H1 (cell line): ENCODE results near the gene IL32. TPM values are rescaled to one million over a fixed set of nuclear protein-coding genes. Genes with fewer than 3 reads are reported as not detected.

ENCODE experiments used
- CTCF ChIA-PET: fragments of 300-600 bp; sonication (Branson Sonifier 250); formaldehyde crosslinking; loops from one replicate; lab custom pipeline; 2021; ENCODE audit not compliant: partially characterized antibody; lab: Charles Lee
- POLR2A ChIA-PET: fragments of 300-600 bp; sonication (Branson Sonifier 250); formaldehyde crosslinking; loops from one replicate; lab custom pipeline; 2021; ENCODE audit warnings: inconsistent platforms; ENCODE audit not compliant: partially characterized antibody; lab: Charles Lee
- DNase-seq, 2 experiments: peaks; one replicate each; pipeline versions ENCODE4 v3.0.0 to v3.0.0-alpha.2; 2010 to 2022; ENCODE audit warnings: low spot score in 2 of 2, low read depth in 1 of 2, mixed read lengths in 1 of 2
- FAIRE-seq: peaks from 2 replicates; lab custom pipeline; 2011; peaks lifted over from hg19 to GRCh38; lab: Jason Lieb, UNC
- H2AFZ ChIP-seq: 2 replicates; pipeline ENCODE4 v1.8.1; 2012; ENCODE audit warnings: low read length, inconsistent platforms
- H2AK5ac ChIP-seq: 2 replicates; pipeline ENCODE4 v1.6.1; 2013; ENCODE audit warnings: low read depth, low read length
- H2BK120ac ChIP-seq: replicated peaks from 2 replicates; pipeline ENCODE3; 2013; ENCODE audit warnings: low read depth, low read length, inconsistent platforms
- H2BK12ac ChIP-seq: 2 replicates; pipeline ENCODE4 v1.6.1; 2013; ENCODE audit warnings: low read depth, low read length
- H2BK15ac ChIP-seq: 2 replicates; pipeline ENCODE4 v1.6.1; 2013; ENCODE audit warnings: low read length
- H2BK20ac ChIP-seq: 2 replicates; pipeline ENCODE4 v1.6.1; 2013; ENCODE audit warnings: low read length
- H2BK5ac ChIP-seq: 2 replicates; pipeline ENCODE4 v1.6.1; 2013; ENCODE audit warnings: low read depth, low read length
- H3K14ac ChIP-seq: 2 replicates; pipeline ENCODE4 v1.6.1; 2013; ENCODE audit warnings: inconsistent platforms; ENCODE audit not compliant: insufficient read length
- H3K18ac ChIP-seq: 2 replicates; pipeline ENCODE4 v1.6.1; 2013; ENCODE audit warnings: low read length; ENCODE audit errors: extremely low read depth
- H3K23ac ChIP-seq: 2 replicates; pipeline ENCODE4 v1.6.1; 2013; ENCODE audit warnings: inconsistent platforms; ENCODE audit not compliant: insufficient read length
- H3K23me2 ChIP-seq: 2 replicates; pipeline ENCODE4 v1.6.1; 2013; ENCODE audit warnings: low read depth, low read length
- H3K27ac ChIP-seq: 2 replicates; pipeline ENCODE4 v1.6.1; 2011; ENCODE audit warnings: low read depth, low read length, inconsistent platforms
- H3K27me3 ChIP-seq, 4 experiments: replicated peaks in 1 of 4; 1 replicate in 1 of 4; 2 replicates in 3 of 4; pipeline versions ENCODE4 v1.6.1 to v1.8.1; 2011 to 2013; ENCODE audit warnings: low read length in 3 of 4, mild to moderate bottlenecking in 3 of 4, inconsistent platforms in 2 of 4, mixed read lengths in 2 of 4, moderate library complexity in 1 of 4; ENCODE audit not compliant: control insufficient read depth in 3 of 4, insufficient read depth in 3 of 4; ENCODE audit errors: extremely low read depth in 1 of 4
- H3K36me3 ChIP-seq, 4 experiments: 2 replicates each; pipeline versions ENCODE4 v1.6.1 to v1.8.1; 2011 to 2013; ENCODE audit warnings: mild to moderate bottlenecking in 4 of 4, low read length in 3 of 4, moderate library complexity in 2 of 4, control low read depth in 1 of 4, inconsistent platforms in 1 of 4; ENCODE audit not compliant: insufficient read depth in 4 of 4, control insufficient read depth in 2 of 4
- H3K4ac ChIP-seq: replicated peaks from 2 replicates; pipeline ENCODE3; 2013; ENCODE audit warnings: low read length, low read depth, mixed read lengths, inconsistent platforms; ENCODE audit not compliant: insufficient read length
- H3K4me1 ChIP-seq, 4 experiments: replicated peaks in 1 of 4; 1 replicate in 1 of 4; 2 replicates in 3 of 4; pipeline versions ENCODE4 v1.6.1 to v1.8.1; 2011 to 2013; ENCODE audit warnings: low read length in 3 of 4, inconsistent platforms in 2 of 4, mixed read lengths in 1 of 4; ENCODE audit not compliant: insufficient read depth in 4 of 4, control insufficient read depth in 3 of 4
- H3K4me2 ChIP-seq, 2 experiments: 2 replicates each; pipeline versions ENCODE4 v1.6.1 to v1.8.1; 2011 to 2013; ENCODE audit warnings: low read depth in 2 of 2, low read length in 2 of 2, control low read depth in 1 of 2, inconsistent platforms in 1 of 2, mild to moderate bottlenecking in 1 of 2; ENCODE audit not compliant: insufficient read depth in 1 of 2
- H3K4me3 ChIP-seq, 4 experiments: fragments of 200-600, 300-600 bp in 1 of 4; sonication (generic), shearing (Covaris generic), sonication (Bioruptor Twin) in 1 of 4; 2 replicates each; pipeline versions ENCODE4 v1.5.1 to v1.8.1; 2011 to 2016; ENCODE audit warnings: low read length in 4 of 4, low read depth in 3 of 4, control low read depth in 2 of 4, inconsistent platforms in 2 of 4, mild to moderate bottlenecking in 2 of 4, mixed read lengths in 1 of 4, moderate library complexity in 1 of 4; ENCODE audit not compliant: insufficient read depth in 2 of 4; ENCODE audit errors: extremely low read depth in 1 of 4
- H3K56ac ChIP-seq: replicated peaks from 2 replicates; pipeline ENCODE3; 2013; ENCODE audit warnings: low read depth, mild to moderate bottlenecking, mixed read lengths, low read length, inconsistent platforms; ENCODE audit not compliant: insufficient read length
- H3K79me1 ChIP-seq: 2 replicates; pipeline ENCODE4 v1.6.1; 2013; ENCODE audit warnings: low read depth, low read length, control low read depth
- H3K79me2 ChIP-seq, 2 experiments: 2 replicates each; pipeline versions ENCODE4 v1.6.1 to v1.8.1; 2012 to 2013; ENCODE audit warnings: low read length in 2 of 2, mild to moderate bottlenecking in 2 of 2, inconsistent platforms in 1 of 2; ENCODE audit not compliant: insufficient read depth in 2 of 2, control insufficient read depth in 1 of 2
- H3K9ac ChIP-seq, 4 experiments: replicated peaks in 1 of 4; 1 replicate in 1 of 4; 2 replicates in 3 of 4; pipeline versions ENCODE4 v1.6.1 to v1.8.1; 2011 to 2013; ENCODE audit warnings: low read depth in 3 of 4, low read length in 3 of 4, control low read depth in 2 of 4, mild to moderate bottlenecking in 2 of 4, moderate library complexity in 2 of 4, inconsistent platforms in 1 of 4; ENCODE audit errors: extremely low read depth in 1 of 4
- H3K9me3 ChIP-seq, 2 experiments: 2 replicates each; pipeline versions ENCODE4 v1.6.1 to v1.8.1; 2012 to 2013; ENCODE audit warnings: mild to moderate bottlenecking in 2 of 2, moderate library complexity in 2 of 2, control low read depth in 1 of 2, inconsistent platforms in 1 of 2, low read depth in 1 of 2, low read length in 1 of 2, mixed read lengths in 1 of 2; ENCODE audit not compliant: insufficient read depth in 2 of 2
- H4K20me1 ChIP-seq, 2 experiments: replicated peaks in 1 of 2; 2 replicates each; pipeline versions ENCODE3 to v1.8.1; 2011 to 2013; ENCODE audit warnings: inconsistent platforms in 2 of 2, low read length in 2 of 2, mild to moderate bottlenecking in 1 of 2; ENCODE audit not compliant: insufficient read depth in 2 of 2, control insufficient read depth in 1 of 2
- H4K5ac ChIP-seq: 2 replicates; pipeline ENCODE4 v1.6.1; 2013; ENCODE audit warnings: low read length, low read depth, mixed read lengths, inconsistent platforms; ENCODE audit not compliant: insufficient read length
- H4K8ac ChIP-seq: 2 replicates; pipeline ENCODE4 v1.8.0; 2013; ENCODE audit warnings: mild to moderate bottlenecking, moderate library complexity, low read length, inconsistent platforms; ENCODE audit not compliant: insufficient read depth; ENCODE audit errors: extremely low read depth
- H4K91ac ChIP-seq: replicated peaks from 2 replicates; pipeline ENCODE3; 2013; ENCODE audit warnings: low read length, mixed read lengths, inconsistent platforms; ENCODE audit not compliant: insufficient read length
- CTCF ChIP-seq, 3 experiments: IDR thresholded peaks; 1 replicate in 2 of 3; 2 replicates in 1 of 3; pipeline versions ENCODE4 v1.5.1 to v1.6.1; 2011; ENCODE audit warnings: low read length in 3 of 3, mild to moderate bottlenecking in 3 of 3, inconsistent platforms in 2 of 3, low read depth in 1 of 3, moderate library complexity in 1 of 3; ENCODE audit not compliant: insufficient read depth in 1 of 3; ENCODE audit errors: control extremely low read depth in 1 of 3
- EZH2 ChIP-seq: fragments of 200-600 bp; sonication (generic); IDR thresholded peaks from 2 replicates; pipeline ENCODE4 v1.7.1; 2012; ENCODE audit warnings: low read depth, mild to moderate bottlenecking, moderate library complexity, low read length, inconsistent platforms; ENCODE audit not compliant: severe bottlenecking
- NRF1 ChIP-seq: IDR thresholded peaks from 2 replicates; pipeline ENCODE4 v1.6.1; 2011; ENCODE audit warnings: mild to moderate bottlenecking, low read depth, low read length, improper control_type of control experiment
- RBBP5 ChIP-seq: IDR thresholded peaks from 2 replicates; pipeline ENCODE4 v1.7.1; 2012; ENCODE audit warnings: low read depth, mild to moderate bottlenecking, inconsistent platforms, low read length, moderate library complexity, borderline replicate concordance
- SP1 ChIP-seq: IDR thresholded peaks from 2 replicates; pipeline ENCODE4 v1.6.1; 2011; ENCODE audit warnings: low read depth, low read length
- YY1 ChIP-seq: IDR thresholded peaks from 2 replicates; pipeline ENCODE4 v1.6.1; 2011; ENCODE audit warnings: low read depth, mild to moderate bottlenecking, low read length
- WGBS, 2 experiments: shearing (Covaris generic) in 1 of 2; methylation state at CpG; one replicate each; pipeline versions ENCODE4 v1.1.6 to v1.1.7; 2013 to 2015; ENCODE audit warnings: low lambda C conversion rate in 2 of 2, mixed read lengths in 2 of 2, inconsistent platforms in 1 of 2, low coverage in 1 of 2, missing lambda C conversion rate in 1 of 2; ENCODE audit not compliant: insufficient replicate concordance in 2 of 2, insufficient coverage in 1 of 2, insufficient read length in 1 of 2; ENCODE audit errors: extremely low coverage in 1 of 2, missing lambda C conversion rate in 1 of 2; 5-methylcytosine and 5-hydroxymethylcytosine counted together
- long read RNA-seq, 2 experiments: library from RNA in 1 of 2; library from capped mRNA in 1 of 2; stranded (forward); transcript quantifications; one replicate each; pipeline ENCODE4 v2.0.0, GENCODE V29; 2021; ENCODE audit warnings: inconsistent platforms in 1 of 2
- polyA minus RNA-seq, 3 experiments: library from RNA; depleted of rRNA, polyadenylated mRNA; stranded (reverse); fragments of >200 nt; gene quantifications; 1 replicate in 2 of 3; 2 replicates in 1 of 3; pipeline ENCODE4 v1.2.3, GENCODE V29; 2011
- polyA plus RNA-seq, 7 experiments: library from polyadenylated mRNA; depleted of rRNA in 3 of 7; stranded (reverse) in 5 of 7; unstranded in 2 of 7; fragments of >200 nt in 5 of 7; fragments of 200-250 nt in 2 of 7; gene quantifications; 1 replicate in 5 of 7; 2 replicates in 1 of 7; 4 replicates in 1 of 7; pipeline versions ENCODE4 v1.2.1 to v1.2.3, GENCODE V29; 2011 to 2013; ENCODE audit warnings: missing spikeins in 2 of 7, mixed read lengths in 2 of 7
- total RNA-seq: library from RNA; stranded (reverse); fragmentation: NEBNext Ultra II Directional; extraction: Animal tissue kit (Norgen Biotek cat#: 25700); gene quantifications from 2 replicates; pipeline ENCODE4 v1.2.1, GENCODE V29; 2021

IL32 gene
- total RNA-seq (2.0 and 2.7 TPM in 2 replicates), polyA plus RNA-seq (2011; rRNA removed) (4.3 and 5.0 TPM in 2 replicates), polyA minus RNA-seq (2011; rRNA and poly(A)+ RNA removed) (0.68 and 1.4 TPM in 2 replicates)
- 2.4 TPM for polyA plus RNA-seq (2011; cell fraction: cytosol; rRNA removed)
- 4.7 TPM for polyA plus RNA-seq (2011; cell fraction: nucleus; rRNA removed)
- polyA plus RNA-seq (2012, experiment 1 of 2): 2.9 to 4.2 TPM (median 4.0 TPM) in 4 replicates
- polyA plus RNA-seq (2012, experiment 2 of 2): 4.1 TPM
- polyA plus RNA-seq (2013, experiment 1 of 2): 2.1 TPM
- 2.3 TPM for polyA plus RNA-seq (2013, experiment 2 of 2)
- polyA minus RNA-seq (2011; cell fraction: cytosol; rRNA and poly(A)+ RNA removed): 2.8 TPM
- polyA minus RNA-seq (2011; cell fraction: nucleus; rRNA and poly(A)+ RNA removed): 4.4 TPM
- long read RNA-seq, experiment 1: 0 reads
- long read RNA-seq, experiment 2: 0 reads

GRCh38 chr16:3065069-3065741 lies at the start of gene IL32:
Gene IL32 (plus strand): TSS chr16:3065640. CDS start chr16:3065812, 172 bp downstream.
- H3K79me2 ChIP-seq: no peaks in the 10 kb centered on the region
- H3K4me2 ChIP-seq: no peak within 1 kb of the TSS
- DNase-seq (no peak), FAIRE-seq (no peak)
- H3K14ac ChIP-seq: no peak within 1 kb of the TSS
- ChIA-PET POLR2A (interaction anchor here (0.6 to 12.7 kb wide), 11 partner anchors 10 to 61 kb away, joined by 3 to 140 read pairs (median 3); partner anchors contain the start of genes CLDN9 and ZSCAN10), CTCF (interaction anchor here (0.6 to 8.3 kb wide), 10 partner anchors 11 to 64 kb away, joined by 3 to 76 read pairs (median 4); no protein-coding TSS in a partner anchor)
- no peaks in the 10 kb centered on the region for H3K9me3 ChIP-seq
- no peak within 1 kb of the TSS for H2BK120ac ChIP-seq
- no peaks in the 10 kb centered on the region for H3K36me3 ChIP-seq
- H3K23me2 ChIP-seq: no peaks in the 10 kb centered on the region
- no peaks in the 10 kb centered on the region for H3K79me1 ChIP-seq
- whole genome bisulfite sequencing, 2 experiments: 88% methylated on average over 13 of the region's 13 CpGs; no CpG with 5 or more reads in 1 of the 2 experiments
- H4K5ac ChIP-seq: no peak within 1 kb of the TSS
- H3K4ac ChIP-seq: no peak within 1 kb of the TSS
- H3K23ac ChIP-seq: no peak within 1 kb of the TSS
- no peak within 1 kb of the TSS; the same call in none of the 2 replicates for H4K8ac ChIP-seq
- H2AFZ ChIP-seq: no peak within 1 kb of the TSS
- H4K91ac ChIP-seq: no peak within 1 kb of the TSS
- 0 out of 2 replicates have a peak within 1 kb of the TSS, but pooled peaks have one; percentile 32 for H2BK20ac ChIP-seq
- 0 out of 2 replicates have a peak within 1 kb of the TSS, but pooled peaks have one; percentile 67 for H2BK15ac ChIP-seq
- H3K9ac ChIP-seq: no peak within 1 kb of the TSS
- peaks cover 0 to 3% (median 1%) of the 10 kb centered on the region in 4 experiments; a peak in 2 of 7 replicates for H3K4me1 ChIP-seq
- H3K4me3 ChIP-seq: no peak within 1 kb of the TSS
- H4K20me1 ChIP-seq: no peaks in the 10 kb centered on the region
- H3K18ac ChIP-seq: peak within 1 kb of the TSS; percentile 71
- H3K27me3 ChIP-seq: no peaks in the 10 kb centered on the region
- H3K27ac ChIP-seq: peak within 1 kb of the TSS; percentile 23; the same call in 1 of the 2 replicates
- peak within 1 kb of the TSS; percentile 94; the same call in 1 of the 2 replicates for H2BK12ac ChIP-seq
- H2AK5ac ChIP-seq: 0 out of 2 replicates have a peak within 1 kb of the TSS, but pooled peaks have one; percentile 39
- no peak within 1 kb of the TSS for H3K56ac ChIP-seq
- peak within 1 kb of the TSS; percentile 44; the same call in 1 of the 2 replicates for H2BK5ac ChIP-seq
- TF ChIP-seq SP1 (no peak), RBBP5 (no peak), NRF1 (no peak), CTCF (IDR thresholded peaks at IDR 0.05; ENCODE audit: control extremely low read depth in 1 of 3, insufficient read depth in 1 of 3, low read depth in 1 of 3, low read length in 3 of 3) (no peak), EZH2 (no peak), YY1 (no peak)
